Heart right ventricle (tissue), 16 donors: ENCODE measurements around the gene SNRK. TPM values are rescaled to one million over a fixed set of nuclear protein-coding genes. Genes with fewer than 3 reads are reported as not detected.

ENCODE experiments used
- ATAC-seq, 8 donors: fragments of 200-7000 bp; cut with Tn5 transposase; one replicate each; pipeline ENCODE4 v1.9.1; 2020; ENCODE audit warnings: mild to moderate bottlenecking in 8 of 8, moderate library complexity in 8 of 8, moderate number of reproducible peaks in 1 of 8
- DNase-seq, 2 donors: peaks; one replicate each; pipeline ENCODE4 v3.0.0-alpha.2; 2020
- H3K27ac ChIP-seq, 10 donors: fragments of 200-600 bp; sonication (generic) in 2 of 10; one replicate each; pipeline versions ENCODE4 v1.5.0 to v1.8.0; 2020 to 2022; ENCODE audit warnings: mild to moderate bottlenecking in 3 of 10
- H3K27me3 ChIP-seq, 7 donors: fragments of 200-600 bp; one replicate each; pipeline ENCODE4 v1.8.0; 2021 to 2022; ENCODE audit warnings: mild to moderate bottlenecking in 2 of 7
- H3K36me3 ChIP-seq, 9 donors: fragments of 200-600 bp; sonication (generic) in 1 of 9; one replicate each; pipeline versions ENCODE4 v1.5.0 to v1.8.0; 2020 to 2022; ENCODE audit warnings: mild to moderate bottlenecking in 2 of 9
- H3K4me1 ChIP-seq, 9 donors: fragments of 200-600 bp; sonication (generic) in 1 of 9; one replicate each; pipeline versions ENCODE4 v1.5.0 to v1.8.0; 2020 to 2022; ENCODE audit warnings: mild to moderate bottlenecking in 4 of 9
- H3K4me3 ChIP-seq, 10 donors: fragments of 200-600 bp; sonication (generic) in 2 of 10; one replicate each; pipeline versions ENCODE4 v1.5.0 to v1.8.0; 2020 to 2022; ENCODE audit warnings: mild to moderate bottlenecking in 7 of 10, moderate library complexity in 2 of 10
- H3K9me3 ChIP-seq, 11 donors: fragments of 200-600 bp in 10 of 11; sonication (generic) in 2 of 11; one replicate each; pipeline versions ENCODE4 v1.5.0 to v1.8.0; 2013 to 2022; ENCODE audit warnings: mild to moderate bottlenecking in 2 of 11, control low read depth in 1 of 11, moderate library complexity in 1 of 11
- CTCF ChIP-seq, 9 donors: fragments of 200-600 bp; sonication (generic) in 2 of 9; IDR thresholded peaks; one replicate each; pipeline versions ENCODE4 v1.5.0 to v1.8.0; 2021 to 2022; ENCODE audit warnings: antibody characterized with exemption in 9 of 9, mild to moderate bottlenecking in 5 of 9, moderate library complexity in 1 of 9
- WGBS, 2 donors: extraction: QIAGEN DNeasy Blood & Tissue Kit; methylation state at CpG; one replicate each; pipeline ENCODE4 v1.1.7; 2013; ENCODE audit warnings: inconsistent platforms in 1 of 2; 5-methylcytosine and 5-hydroxymethylcytosine counted together
- intact Hi-C, 10 donors: fragments of 100-400 bp; cut with DNase I; formaldehyde crosslinking; loops; one replicate each; pipeline versions ENCODE4 v1.11.1 to v1.14.2; 2022
- polyA plus RNA-seq, 2 donors: library from polyadenylated mRNA; stranded (reverse); fragments of 200-250 nt; gene quantifications; one replicate each; pipeline ENCODE4 v1.2.3, GENCODE V29; 2013
- total RNA-seq, 10 donors: library from RNA; stranded (reverse); fragmentation: NEBNext Ultra II Directional in 3 of 10; extraction: Animal tissue kit (Norgen Biotek cat#: 25700) in 3 of 10; gene quantifications; one replicate each; pipeline versions ENCODE4 v1.2.1 to v1.2.4, GENCODE V29; 2021 to 2023
- donor health status: Arrhythmogenic right ventricular cardiomyopathy.
- donor health status: ischemic (EF 13 %, LVEDD 7.1; RV severe dilation, severe dysfunction).
- donor health status: healthy with polysubstance abuse.
- donor health status: DM: no; HTN: yes; CAD: no.
- donor health status: DM: no; HTN: no; CAD: no.
- donor health status: ischemic (EF 25% LVEDD 6.9; RV normal size, moderate dysfunction).
- donor health status: ischemic (EF 25% LVEDD 5.7; RV mildly dilated, moderate dysfunction).
- donor health status: healthy.
- donor health status: DM: yes; HTN: yes; CAD: no.
- donor health status: Ischemic cardiomyopathy.
- donor health status: ischemic (EF 35%, LVEDD 5.7; RV mildly dilated, moderate dysfunction).
- donor health status: nonischemic (EF 11% LVEDD 7.7; RV severe dilation, severe dysfunction).
- donor health status: DM: yes; HTN: yes; CAD: no.
- donor health status: PGD.
- donor health status: ischemic (EF 29% LVEDD 5.4; RV normal size, mild dysfunction).
- donor health status: nonischemic (EF 23%, LVEDD 6.1; RV moderate dilation, normal function).

The SNRK gene
- total and polyA plus RNA-seq, 12 donors: 11.4 to 51.9 (median 27.8) TPM

- DNase-seq (no peak), ATAC-seq (no peak)
- Histone ChIP-seq H3K36me3 (no peaks in the 10 kb centered on the region), H3K4me3 (no peak overlapping the region), H3K9me3 (no peaks in the 10 kb centered on the region), H3K27ac (peak overlapping the region in 2 of 10 donors; percentile 9 to 24), H3K27me3 (no peaks in the 10 kb centered on the region), H3K4me1 (peaks cover 4 to 50% (median 17%) of the 10 kb centered on the region in 9 donors)
- no peak for TF ChIP-seq CTCF (IDR thresholded peaks at IDR 0.05)
- intact Hi-C loops: loop anchor here in 3 of 10 donors (10.0 kb wide), 2 partner anchors 106 to 114 kb away; partner anchors contain the start of gene SNRK (in 2 of the 3)
- 82% methylated on average over 6 of the region's 6 CpGs for WGBS, 2 donors
Observed at GRCh38 chr3:43399034-43399433, 112.7 kb downstream of the SNRK start.

DNA sequence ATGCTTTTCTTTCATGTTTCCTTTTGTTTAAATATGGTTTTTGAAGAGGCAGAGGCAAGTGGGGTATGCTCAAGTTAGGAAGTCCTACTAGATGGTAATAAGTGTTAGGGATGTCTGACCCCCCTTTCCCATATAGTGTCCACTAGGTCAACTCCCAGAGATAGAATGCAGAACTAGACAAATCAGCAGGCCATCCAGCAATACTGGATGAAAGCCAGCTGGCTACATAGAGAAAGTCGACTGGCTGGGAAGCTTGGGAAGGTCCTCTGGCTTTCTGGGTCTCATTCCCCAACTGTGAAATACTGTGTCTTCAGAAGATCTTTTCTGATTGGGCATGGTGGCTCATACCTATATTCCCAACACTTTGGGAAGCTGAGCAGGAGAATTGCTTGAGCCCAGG is 113.8 kb downstream of the SNRK start:
- DNase-seq (no peak), ATAC-seq (peak in 1 of 8 donors; percentile 68)
- H3K4me3 ChIP-seq: no peak overlapping the region
- no peaks in the 10 kb centered on the region for H3K36me3 ChIP-seq
- WGBS, 2 donors: 11 to 17% methylated on average over 1 of the region's 1 CpG
- intact Hi-C loops: no loop called here
- no peaks in the 10 kb centered on the region for H3K27me3 ChIP-seq
- peak overlapping the region in 2 of 10 donors; percentile 2 to 9 for H3K27ac ChIP-seq
- H3K4me1 ChIP-seq: peaks cover 4 to 38% (median 9%) of the 10 kb centered on the region in 9 donors
- H3K9me3 ChIP-seq: no peaks in the 10 kb centered on the region
- no peak for TF ChIP-seq CTCF (IDR thresholded peaks at IDR 0.05)

Other genes with a start within 250 kb of the SNRK start
- gene POMGNT2, start 180.5 kb upstream of the SNRK start, total RNA-seq: 10 to 100 TPM; 12.8 to 29.4 (median 17.6) TPM
- gene POMGNT2, start 180.5 kb upstream of the SNRK start, polyA plus RNA-seq: 10 to 100 TPM in 1 of 2 donors, 1 to 10 TPM in 1; 7.1 to 16.8 TPM